ENCODE measurements around the gene ARFGAP1.
"Not testable (repeated sequence)": the region's sequence is repeated elsewhere in the genome, so short reads cannot be mapped to it uniquely, and the experiment has no call there.

ARFGAP1 gene

GRCh38 chr20:63334356-63334755 is 61.7 kb downstream of the ARFGAP1 start:
- no peak for DNase-seq (ENCODE audit: low read depth)

- not testable (repeated sequence) for DNase-seq (ENCODE audit: low read depth)
These were observed 62.4 kb downstream of the ARFGAP1 start for GRCh38 chr20:63335060-63335459.

- no peak for DNase-seq (ENCODE audit: low read depth)
These were observed 63.1 kb downstream of the ARFGAP1 start for GRCh38 chr20:63335711-63336110.

GRCh38 chr20:63336232-63336752 is 63.7 kb downstream of the ARFGAP1 start:
- no peak for DNase-seq (ENCODE audit: low read depth)

- DNase-seq (ENCODE audit: low read depth): no peak
These were observed 65.3 kb downstream of the ARFGAP1 start for GRCh38 chr20:63337786-63338420.
